Upper lobe of right lung (tissue), 1 donor: ENCODE data around the gene OCA2. TPM values are rescaled to one million over a fixed set of nuclear protein-coding genes. Genes with fewer than 3 reads are reported as not detected.

Experiments
- ATAC-seq: fragments of 200-7000 bp; cut with Tn5 transposase; one replicate; pipeline ENCODE4 v1.9.1; 2020; ENCODE audit warnings: mild to moderate bottlenecking, moderate library complexity
- DNase-seq: peaks from one replicate; pipeline ENCODE4 v3.0.0-alpha.2; 2020
- H3K27ac ChIP-seq: fragments of 200-600 bp; one replicate; pipeline ENCODE4 v1.8.0; 2022
- H3K27me3 ChIP-seq: fragments of 200-600 bp; one replicate; pipeline ENCODE4 v1.8.0; 2022; ENCODE audit warnings: mild to moderate bottlenecking
- H3K36me3 ChIP-seq: fragments of 200-600 bp; one replicate; pipeline ENCODE4 v1.8.0; 2022
- H3K4me1 ChIP-seq: fragments of 200-600 bp; one replicate; pipeline ENCODE4 v1.8.0; 2022
- H3K4me3 ChIP-seq: fragments of 200-600 bp; one replicate; pipeline ENCODE4 v1.8.0; 2022; ENCODE audit warnings: mild to moderate bottlenecking
- H3K9me3 ChIP-seq: fragments of 200-600 bp; one replicate; pipeline ENCODE4 v1.8.0; 2022
- CTCF ChIP-seq: fragments of 200-600 bp; IDR thresholded peaks from one replicate; pipeline ENCODE4 v1.8.0; 2022; ENCODE audit warnings: antibody characterized with exemption
- intact Hi-C: fragments of 100-400 bp; cut with DNase I; formaldehyde crosslinking; loops from one replicate; pipeline ENCODE4 v1.11.0; 2022
- total RNA-seq: library from RNA; stranded (reverse); fragmentation: NEBNext Ultra II Directional; extraction: Animal tissue kit (Norgen Biotek cat#: 25700); gene quantifications from one replicate; pipeline ENCODE4 v1.2.1, GENCODE V29; 2021
- donor health status: DM: no; HTN: yes; CAD: no; lungs with severe emphysema.

OCA2 gene
- total RNA-seq, 1 donor from 2014 or later: 0.55 TPM

DNA sequence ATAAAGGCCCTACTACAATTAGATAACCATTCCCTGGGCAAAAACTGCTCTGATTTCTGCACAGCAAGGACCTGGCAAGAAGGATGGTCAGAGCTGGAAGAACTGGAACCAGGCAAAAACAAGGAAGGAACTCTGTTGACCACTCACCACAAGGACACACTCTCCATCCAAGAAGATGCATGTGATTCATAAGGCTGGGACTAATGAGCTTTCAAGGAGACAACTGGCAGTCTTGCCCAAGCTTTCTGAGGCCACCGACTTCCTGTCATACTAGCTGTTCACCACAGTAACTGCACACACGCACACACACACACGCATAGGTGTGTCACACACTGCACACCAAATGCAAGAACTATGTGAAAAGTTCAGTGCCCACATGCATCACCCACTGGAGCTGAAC, 256.6 kb downstream of the OCA2 start:
- H3K36me3 ChIP-seq: no peaks in the 10 kb centered on the region

DNA sequence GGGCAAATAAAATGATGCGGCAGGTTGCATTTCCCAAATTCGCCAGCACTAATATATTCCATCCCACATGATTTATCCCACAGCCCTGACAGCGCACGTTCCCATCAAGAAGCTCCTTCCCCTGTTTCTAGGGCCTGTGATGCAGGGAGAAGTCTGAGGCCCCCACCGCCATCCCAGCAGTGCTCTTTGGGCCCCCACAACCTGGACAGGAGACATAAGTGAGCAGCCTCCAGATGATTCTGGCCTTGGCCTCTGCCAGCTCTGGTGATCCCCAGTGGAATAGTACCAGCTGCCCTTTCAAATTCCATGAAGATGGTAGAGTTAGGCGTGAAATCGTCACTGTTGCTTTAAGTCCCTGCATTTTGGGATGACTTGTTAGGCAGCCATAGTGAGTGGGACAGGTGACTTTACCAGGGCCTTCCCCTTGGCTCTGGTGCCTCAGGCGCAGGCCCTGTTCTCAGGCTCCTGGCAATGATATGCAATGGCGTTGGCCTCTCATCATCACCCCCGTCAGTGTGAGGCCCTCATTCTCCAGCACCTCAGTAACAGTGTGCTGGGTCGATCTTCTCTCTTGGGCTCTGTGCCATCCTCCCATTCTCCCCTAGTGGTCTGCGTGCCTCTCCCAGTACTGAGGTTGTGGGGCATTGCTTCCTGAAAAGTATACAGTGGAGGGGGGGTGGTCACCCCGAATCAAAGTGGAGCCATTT, 263.7 kb downstream of the OCA2 start:
- Histone ChIP-seq H3K27me3 (no peaks in the 10 kb centered on the region), H3K4me3 (no peak overlapping the region), H3K4me1 (no peaks in the 10 kb centered on the region), H3K27ac (no peak overlapping the region), H3K36me3 (no peaks in the 10 kb centered on the region), H3K9me3 (no peaks in the 10 kb centered on the region)
- no peak for TF ChIP-seq CTCF
- ATAC-seq (no peak), DNase-seq (no peak)
- intact Hi-C loops: no loop called here

More for the DNA sequence above, 256.6 kb downstream of the OCA2 start:
- Histone ChIP-seq H3K27ac (no peak overlapping the region), H3K27me3 (no peaks in the 10 kb centered on the region), H3K4me1 (no peaks in the 10 kb centered on the region), H3K4me3 (no peak overlapping the region), H3K9me3 (no peaks in the 10 kb centered on the region)
- ATAC-seq: no peak
- no peak for TF ChIP-seq CTCF
- DNase-seq: no peak
- intact Hi-C loops: no loop called here

- no peak overlapping the region for H3K27ac ChIP-seq
- DNase-seq (no peak), ATAC-seq (no peak)
- H3K4me1 ChIP-seq: no peaks in the 10 kb centered on the region
- no peak overlapping the region for H3K4me3 ChIP-seq
- H3K27me3 ChIP-seq: no peaks in the 10 kb centered on the region
- no peaks in the 10 kb centered on the region for H3K9me3 ChIP-seq
- intact Hi-C loops: no loop called here
- no peaks in the 10 kb centered on the region for H3K36me3 ChIP-seq
- no peak for TF ChIP-seq CTCF
Observed at GRCh38 chr15:27834684-27835083, 264.4 kb downstream of the OCA2 start.

DNA sequence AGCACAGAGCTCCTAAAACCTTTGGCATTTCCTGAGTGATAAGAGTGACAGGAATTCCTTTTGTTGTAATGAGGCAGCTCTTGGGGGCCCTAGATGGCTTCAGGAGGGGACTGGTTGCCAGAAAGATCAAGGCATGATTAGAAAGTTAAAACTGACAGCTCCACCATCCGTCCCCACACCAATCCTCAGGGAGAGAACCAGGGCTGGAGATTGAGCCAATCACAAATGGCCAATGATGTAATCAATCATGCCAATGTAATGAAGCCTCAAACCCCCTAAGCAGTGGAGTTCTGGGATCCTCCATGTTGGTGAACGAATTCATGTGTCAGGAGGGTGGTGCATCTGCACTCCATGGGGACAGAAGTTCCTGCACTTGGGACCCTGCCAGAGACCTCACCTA, 265.1 kb downstream of the OCA2 start:
- H3K27ac ChIP-seq: no peak overlapping the region
- no peak overlapping the region for H3K4me3 ChIP-seq
- DNase-seq: no peak
- no peaks in the 10 kb centered on the region for H3K27me3 ChIP-seq
- intact Hi-C loops: no loop called here
- no peaks in the 10 kb centered on the region for H3K4me1 ChIP-seq
- H3K36me3 ChIP-seq: no peaks in the 10 kb centered on the region
- no peak for TF ChIP-seq CTCF
- ATAC-seq: no peak
- no peaks in the 10 kb centered on the region for H3K9me3 ChIP-seq

- TF ChIP-seq CTCF: no peak
- intact Hi-C loops: no loop called here
- Histone ChIP-seq H3K27me3 (no peaks in the 10 kb centered on the region), H3K4me1 (no peaks in the 10 kb centered on the region), H3K36me3 (no peaks in the 10 kb centered on the region), H3K4me3 (no peak overlapping the region), H3K27ac (no peak overlapping the region), H3K9me3 (no peaks in the 10 kb centered on the region)
- DNase-seq (no peak), ATAC-seq (no peak)
Observed at GRCh38 chr15:27833178-27833577, 265.9 kb downstream of the OCA2 start.

GRCh38 chr15:27832237-27832596, 266.9 kb downstream of the OCA2 start:
- no peaks in the 10 kb centered on the region for H3K4me1 ChIP-seq
- intact Hi-C loops: no loop called here
- DNase-seq (no peak), ATAC-seq (no peak)
- TF ChIP-seq CTCF: no peak
- no peak overlapping the region for H3K27ac ChIP-seq
- H3K4me3 ChIP-seq: no peak overlapping the region
- no peaks in the 10 kb centered on the region for H3K9me3 ChIP-seq
- no peaks in the 10 kb centered on the region for H3K36me3 ChIP-seq
- no peaks in the 10 kb centered on the region for H3K27me3 ChIP-seq
